Measurements from ENCODE around the gene PRKCE. TPM values are rescaled to one million over a fixed set of nuclear protein-coding genes. Genes with fewer than 3 reads are reported as not detected.
A peak's percentile ranks its signal among the peaks of the same experiment; 100 is the strongest.

The PRKCE gene
- total and polyA plus RNA-seq, 3 donors from 2014 or later = 27.4 to 35.8 (median 33.1) TPM

- Histone ChIP-seq H3K27ac (no peak overlapping the region), H3K27me3 (no peaks in the 10 kb centered on the region), H3K4me1 (peaks cover 10% of the 10 kb centered on the region), H3K4me3 (no peak overlapping the region), H3K9me3 (no peaks in the 10 kb centered on the region), H3K36me3 (ENCODE audit: low read depth, missing control alignments) (no peaks in the 10 kb centered on the region)
- TF ChIP-seq CTCF (IDR thresholded peaks at IDR 0.05) = no peak
- TF ChIP-seq POLR2A (IDR thresholded peaks at IDR 0.05) = no peak
- DNase-seq = no peak
- intact Hi-C loops (cut with DNase I; ENCODE audit: low total_unique reads) = loop anchor here (5.0 to 10.0 kb wide), 2 partner anchors 142 to 294 kb away; no protein-coding TSS in a partner anchor
- WGBS, 2 donors = 64% methylated on average over 5 of the region's 5 CpGs
These were observed 285.1 kb downstream of the PRKCE start for GRCh38 chr2:45936623-45936979.

- TF ChIP-seq POLR2A (IDR thresholded peaks at IDR 0.05) = no peak
- TF ChIP-seq CTCF (IDR thresholded peaks at IDR 0.05) = no peak
- WGBS, 2 donors = 95 to 100% methylated on average over 4 of the region's 4 CpGs
- H3K27me3 ChIP-seq = no peaks in the 10 kb centered on the region
- H3K4me3 ChIP-seq = no peak overlapping the region
- H3K9me3 ChIP-seq = no peaks in the 10 kb centered on the region
- DNase-seq = no peak
- no peak overlapping the region for H3K27ac ChIP-seq
- intact Hi-C loops (cut with DNase I; ENCODE audit: low total_unique reads) = loop anchor here (5.0 to 10.0 kb wide), 2 partner anchors 143 to 296 kb away; no protein-coding TSS in a partner anchor
- H3K4me1 ChIP-seq = peaks cover 10% of the 10 kb centered on the region
- H3K36me3 ChIP-seq (ENCODE audit: low read depth, missing control alignments) = no peaks in the 10 kb centered on the region
These were observed 286.5 kb downstream of the PRKCE start for GRCh38 chr2:45937990-45938389.

GRCh38 chr2:45938649-45939511 lies 287.4 kb downstream of the PRKCE start:
- intact Hi-C loops (cut with DNase I; ENCODE audit: low total_unique reads) = loop anchor here (5.0 to 10.0 kb wide), 2 partner anchors 144 to 297 kb away; no protein-coding TSS in a partner anchor
- WGBS, 2 donors = 61 to 78% methylated on average over 13 of the region's 13 CpGs
- Histone ChIP-seq H3K4me3 (no peak overlapping the region), H3K36me3 (ENCODE audit: low read depth, missing control alignments) (no peaks in the 10 kb centered on the region), H3K27me3 (no peaks in the 10 kb centered on the region), H3K27ac (no peak overlapping the region), H3K9me3 (no peaks in the 10 kb centered on the region), H3K4me1 (peaks cover 10% of the 10 kb centered on the region)
- TF ChIP-seq CTCF (IDR thresholded peaks at IDR 0.05) (no peak), POLR2A (IDR thresholded peaks at IDR 0.05) (no peak)
- peak; percentile 87 for DNase-seq

- peaks cover 4% of the 10 kb centered on the region for H3K4me1 ChIP-seq
- no peaks in the 10 kb centered on the region for H3K27me3 ChIP-seq
- WGBS, 2 donors = 79 to 89% methylated on average over 6 of the region's 6 CpGs
- H3K27ac ChIP-seq = no peak overlapping the region
- no peaks in the 10 kb centered on the region for H3K36me3 ChIP-seq (ENCODE audit: low read depth, missing control alignments)
- DNase-seq = no peak
- intact Hi-C loops (cut with DNase I; ENCODE audit: low total_unique reads) = no loop called here
- no peak overlapping the region for H3K4me3 ChIP-seq
- no peaks in the 10 kb centered on the region for H3K9me3 ChIP-seq
- TF ChIP-seq CTCF (IDR thresholded peaks at IDR 0.05) = no peak
- no peak for TF ChIP-seq POLR2A (IDR thresholded peaks at IDR 0.05)
These were observed 290.2 kb downstream of the PRKCE start for GRCh38 chr2:45941531-45942236.
